GM19397 (cell line): Measurements from ENCODE around the gene UBAC2.

Experiments
- ATAC-seq: cut with Tn5 transposase; IDR thresholded peaks from one replicate; pipeline ENCODE4 v1.9.1; 2021; ENCODE audit warnings: mild to moderate bottlenecking, moderate library complexity; ENCODE audit not compliant: unreplicated experiment

Gene UBAC2

GRCh38 chr13:99307648-99308339 is 107.1 kb downstream of the UBAC2 start:
- ATAC-seq = no peak

- no peak for ATAC-seq
Observed at GRCh38 chr13:99308471-99309087, 107.9 kb downstream of the UBAC2 start.

- ATAC-seq = no peak
Observed at GRCh38 chr13:99310382-99311031, 109.9 kb downstream of the UBAC2 start.

GRCh38 chr13:99311137-99311536 is 110.5 kb downstream of the UBAC2 start:
- no peak for ATAC-seq

GRCh38 chr13:99311748-99312492 is 111.3 kb downstream of the UBAC2 start:
- no peak for ATAC-seq

- ATAC-seq = no peak
Observed at GRCh38 chr13:99312493-99312883, 111.8 kb downstream of the UBAC2 start.

GRCh38 chr13:99313501-99313900 is 112.8 kb downstream of the UBAC2 start:
- ATAC-seq = no peak

- ATAC-seq = no peak
Observed at GRCh38 chr13:99313941-99314340, 113.3 kb downstream of the UBAC2 start.

GRCh38 chr13:99314640-99315176 is 114.1 kb downstream of the UBAC2 start:
- no peak for ATAC-seq

GRCh38 chr13:99315186-99315585 is 114.5 kb downstream of the UBAC2 start:
- ATAC-seq = no peak

GRCh38 chr13:99316224-99316623 is 115.6 kb downstream of the UBAC2 start:
- ATAC-seq = no peak

GRCh38 chr13:99316657-99317256 is 116.1 kb downstream of the UBAC2 start:
- no peak for ATAC-seq

- ATAC-seq = no peak
Observed at GRCh38 chr13:99320693-99321481, 120.2 kb downstream of the UBAC2 start.

GRCh38 chr13:99321709-99322108 is 121.1 kb downstream of the UBAC2 start:
- no peak for ATAC-seq

GRCh38 chr13:99322297-99323103 is 121.8 kb downstream of the UBAC2 start:
- peak; percentile 72 for ATAC-seq

- ATAC-seq = no peak
Observed at GRCh38 chr13:99323488-99323887, 122.8 kb downstream of the UBAC2 start.

GRCh38 chr13:99326012-99326411 is 125.4 kb downstream of the UBAC2 start:
- ATAC-seq = no peak

GRCh38 chr13:99327126-99327525 is 126.5 kb downstream of the UBAC2 start:
- ATAC-seq = no peak

- ATAC-seq = no peak
Observed at GRCh38 chr13:99327761-99328160, 127.1 kb downstream of the UBAC2 start.
